ENCODE results near the gene PRDM2.
"Not testable (repeated sequence)": the region's sequence is repeated elsewhere in the genome, so short reads cannot be mapped to it uniquely, and the experiment has no call there.

Gene PRDM2

GRCh38 chr1:13677896-13678295, 22.1 kb upstream of the PRDM2 start:
- Histone ChIP-seq H3K9me3 (no peaks in the 10 kb centered on the region), H3K4me3 (ENCODE audit: low read depth, low read length) (no peak overlapping the region), H3K36me3 (no peaks in the 10 kb centered on the region), H3K27me3 (no peaks in the 10 kb centered on the region), H3K4me1 (no peaks in the 10 kb centered on the region)
- no peak for DNase-seq
- TF ChIP-seq, protein P1, sequence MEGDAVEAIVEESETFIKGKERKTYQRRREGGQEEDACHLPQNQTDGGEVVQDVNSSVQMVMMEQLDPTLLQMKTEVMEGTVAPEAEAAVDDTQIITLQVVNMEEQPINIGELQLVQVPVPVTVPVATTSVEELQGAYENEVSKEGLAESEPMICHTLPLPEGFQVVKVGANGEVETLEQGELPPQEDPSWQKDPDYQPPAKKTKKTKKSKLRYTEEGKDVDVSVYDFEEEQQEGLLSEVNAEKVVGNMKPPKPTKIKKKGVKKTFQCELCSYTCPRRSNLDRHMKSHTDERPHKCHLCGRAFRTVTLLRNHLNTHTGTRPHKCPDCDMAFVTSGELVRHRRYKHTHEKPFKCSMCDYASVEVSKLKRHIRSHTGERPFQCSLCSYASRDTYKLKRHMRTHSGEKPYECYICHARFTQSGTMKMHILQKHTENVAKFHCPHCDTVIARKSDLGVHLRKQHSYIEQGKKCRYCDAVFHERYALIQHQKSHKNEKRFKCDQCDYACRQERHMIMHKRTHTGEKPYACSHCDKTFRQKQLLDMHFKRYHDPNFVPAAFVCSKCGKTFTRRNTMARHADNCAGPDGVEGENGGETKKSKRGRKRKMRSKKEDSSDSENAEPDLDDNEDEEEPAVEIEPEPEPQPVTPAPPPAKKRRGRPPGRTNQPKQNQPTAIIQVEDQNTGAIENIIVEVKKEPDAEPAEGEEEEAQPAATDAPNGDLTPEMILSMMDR (IDR thresholded peaks at IDR 0.05; ENCODE audit: low read depth, low read length), result no peak

- TF ChIP-seq, protein P1 (IDR thresholded peaks at IDR 0.05; ENCODE audit: low read depth, low read length), result no peak
- H3K27me3 ChIP-seq, result no peaks in the 10 kb centered on the region
- H3K4me1 ChIP-seq, result no peaks in the 10 kb centered on the region
- no peak overlapping the region for H3K4me3 ChIP-seq (ENCODE audit: low read depth, low read length)
- no peak for DNase-seq
- H3K9me3 ChIP-seq, result no peaks in the 10 kb centered on the region
- no peaks in the 10 kb centered on the region for H3K36me3 ChIP-seq
Observed at GRCh38 chr1:13679651-13680050, 20.3 kb upstream of the PRDM2 start.

GRCh38 chr1:13680609-13681008, 19.4 kb upstream of the PRDM2 start:
- H3K4me1 ChIP-seq; H3K9me3 ChIP-seq; H3K36me3 ChIP-seq; H3K27me3 ChIP-seq; H3K4me3 ChIP-seq (ENCODE audit: low read depth, low read length); DNase-seq: not testable (repeated sequence)

DNA sequence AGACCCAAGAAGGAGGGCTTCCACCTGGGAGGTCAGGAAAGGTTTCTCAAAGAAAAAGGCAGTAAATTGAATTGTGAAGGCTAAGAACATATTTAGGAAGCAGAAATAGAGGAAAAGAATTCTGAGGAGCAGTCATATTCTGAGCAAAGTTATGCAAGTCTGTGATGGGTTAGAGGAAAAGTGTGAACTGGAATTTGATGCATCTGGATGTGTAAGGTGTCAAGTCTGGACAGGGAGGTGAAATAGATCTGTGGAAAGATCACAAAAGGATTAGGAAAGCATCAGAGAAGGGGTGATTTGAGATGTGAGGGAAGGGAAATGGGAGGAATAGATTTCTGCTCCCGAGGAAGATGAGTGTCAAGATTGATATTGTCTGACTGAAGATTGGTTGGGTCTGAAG, 18.1 kb upstream of the PRDM2 start:
- no peaks in the 10 kb centered on the region for H3K9me3 ChIP-seq
- H3K4me3 ChIP-seq (ENCODE audit: low read depth, low read length), result no peak overlapping the region
- no peak for DNase-seq
- H3K4me1 ChIP-seq, result no peaks in the 10 kb centered on the region
- no peaks in the 10 kb centered on the region for H3K27me3 ChIP-seq
- no peaks in the 10 kb centered on the region for H3K36me3 ChIP-seq
- TF ChIP-seq, protein P1 (IDR thresholded peaks at IDR 0.05; ENCODE audit: low read depth, low read length), result no peak

GRCh38 chr1:13682444-13682843, 17.5 kb upstream of the PRDM2 start:
- TF ChIP-seq, protein P1 (IDR thresholded peaks at IDR 0.05; ENCODE audit: low read depth, low read length), result no peak
- H3K4me1 ChIP-seq, result no peaks in the 10 kb centered on the region
- no peak overlapping the region for H3K4me3 ChIP-seq (ENCODE audit: low read depth, low read length)
- no peak for DNase-seq
- no peaks in the 10 kb centered on the region for H3K27me3 ChIP-seq
- no peaks in the 10 kb centered on the region for H3K36me3 ChIP-seq
- no peaks in the 10 kb centered on the region for H3K9me3 ChIP-seq

- Histone ChIP-seq H3K4me1 (no peaks in the 10 kb centered on the region), H3K9me3 (no peaks in the 10 kb centered on the region), H3K27me3 (no peaks in the 10 kb centered on the region), H3K4me3 (ENCODE audit: low read depth, low read length) (no peak overlapping the region), H3K36me3 (no peaks in the 10 kb centered on the region)
- TF ChIP-seq, protein P1 (IDR thresholded peaks at IDR 0.05; ENCODE audit: low read depth, low read length), result no peak
- no peak for DNase-seq
Observed at GRCh38 chr1:13683206-13683605, 16.8 kb upstream of the PRDM2 start.

DNA sequence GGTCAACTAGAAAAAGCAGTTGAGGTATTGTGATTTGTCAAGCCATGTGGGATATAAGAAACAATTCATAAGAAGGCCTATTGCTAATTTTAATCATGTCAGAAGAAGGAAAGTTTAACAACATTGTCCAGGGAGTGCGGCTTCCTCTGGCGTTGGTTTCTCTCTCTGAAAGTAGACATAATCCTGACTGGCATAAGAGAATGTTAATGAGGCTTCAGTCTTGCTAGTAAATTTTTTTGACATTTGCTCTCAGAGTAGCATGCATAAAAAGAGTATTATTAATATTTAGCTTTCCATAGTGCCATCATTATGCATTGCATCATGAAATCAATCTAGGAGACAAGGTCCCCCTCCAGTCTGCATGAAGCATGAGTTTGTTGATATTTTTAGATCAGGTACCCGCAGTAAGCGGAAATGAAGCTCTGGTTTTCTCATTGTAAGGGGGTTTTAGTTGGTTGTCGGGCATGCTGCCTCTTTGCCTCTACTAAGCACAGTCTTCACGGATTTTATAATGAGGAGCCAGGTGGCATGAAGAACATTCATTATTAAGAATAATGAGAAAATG, 12.8 kb upstream of the PRDM2 start:
- TF ChIP-seq, protein P1 (IDR thresholded peaks at IDR 0.05; ENCODE audit: low read depth, low read length), result no peak
- H3K9me3 ChIP-seq, result no peaks in the 10 kb centered on the region
- H3K4me3 ChIP-seq (ENCODE audit: low read depth, low read length), result no peak overlapping the region
- H3K4me1 ChIP-seq, result no peaks in the 10 kb centered on the region
- no peak for DNase-seq
- no peaks in the 10 kb centered on the region for H3K27me3 ChIP-seq
- no peaks in the 10 kb centered on the region for H3K36me3 ChIP-seq

GRCh38 chr1:13693094-13693493, 6.9 kb upstream of the PRDM2 start:
- H3K4me1 ChIP-seq; DNase-seq; H3K4me3 ChIP-seq (ENCODE audit: low read depth, low read length); H3K9me3 ChIP-seq; H3K27me3 ChIP-seq; H3K36me3 ChIP-seq: not testable (repeated sequence)

Measured in BE2C (cell line).